Breast epithelium (tissue), 4 donors: Measurements from ENCODE around the gene POP7. TPM values are rescaled to one million over a fixed set of nuclear protein-coding genes. Genes with fewer than 3 reads are reported as not detected.

Experiments used
- DNase-seq, 2 donors: peaks; one replicate each; pipeline ENCODE4 v3.0.0-alpha.2; 2019; ENCODE audit warnings: low spot score in 2 of 2
- H3K27ac ChIP-seq, 2 donors: fragments of 200-600 bp; sonication (generic) in 1 of 2; one replicate each; pipeline ENCODE4 v1.5.1; 2016 to 2019; ENCODE audit warnings: mild to moderate bottlenecking in 1 of 2
- H3K27me3 ChIP-seq, 2 donors: fragments of 200-600 bp; sonication (generic) in 1 of 2; one replicate each; pipeline versions ENCODE4 v1.5.1 to v1.6.0; 2017 to 2019; ENCODE audit warnings: control low read depth in 1 of 2, mild to moderate bottlenecking in 1 of 2
- H3K36me3 ChIP-seq: fragments of 200-600 bp; one replicate; pipeline ENCODE4 v1.5.1; 2019
- H3K4me1 ChIP-seq, 2 donors: fragments of 200-600 bp; sonication (generic); one replicate each; pipeline ENCODE4 v1.5.1; 2016 to 2019; ENCODE audit warnings: control low read depth in 1 of 2
- H3K4me3 ChIP-seq, 3 donors: fragments of 200-600 bp; sonication (generic); 1 replicate in 2 of 3; 2 replicates in 1 of 3; pipeline ENCODE4 v1.5.1; 2016 to 2019; ENCODE audit warnings: mild to moderate bottlenecking in 3 of 3, moderate library complexity in 2 of 3
- H3K9me3 ChIP-seq, 2 donors: fragments of 200-600 bp; sonication (generic) in 1 of 2; one replicate each; pipeline ENCODE4 v1.5.1; 2016 to 2019; ENCODE audit warnings: control low read depth in 1 of 2
- CTCF ChIP-seq, 3 donors: fragments of 450-650 bp; IDR thresholded peaks; one replicate each; pipeline ENCODE4 v1.5.1; 2016 to 2017; ENCODE audit warnings: antibody characterized with exemption in 3 of 3, mild to moderate bottlenecking in 3 of 3, moderate library complexity in 3 of 3
- POLR2A ChIP-seq: fragments of 450-650 bp; IDR thresholded peaks from one replicate; pipeline ENCODE4 v1.6.1; 2016; ENCODE audit warnings: antibody characterized with exemption, mild to moderate bottlenecking, moderate library complexity
- POLR2AphosphoS5 ChIP-seq, 3 donors: sonication (generic); formaldehyde crosslinking; IDR thresholded peaks; one replicate each; pipeline ENCODE4 v1.6.1; 2017; ENCODE audit warnings: antibody characterized with exemption in 3 of 3
- intact Hi-C: fragments of 100-400 bp; cut with DNase I; formaldehyde crosslinking; loops from one replicate; pipeline ENCODE4 v1.15.1; 2023; ENCODE audit warnings: low total_unique reads
- total RNA-seq, 3 donors: library from RNA; depleted of rRNA; stranded (reverse); fragments of >200 nt; gene quantifications; one replicate each; pipeline ENCODE4 v1.1.0, GENCODE V29; 2016

The POP7 gene
- total RNA-seq, 3 donors from 2014 or later = 25.8 to 28.2 (median 27.4) TPM

- Histone ChIP-seq H3K4me3 (no peak overlapping the region), H3K36me3 (no peaks in the 10 kb centered on the region), H3K27ac (no peak overlapping the region), H3K9me3 (no peaks in the 10 kb centered on the region), H3K27me3 (no peaks in the 10 kb centered on the region), H3K4me1 (no peaks in the 10 kb centered on the region)
- TF ChIP-seq POLR2A (no peak), CTCF (IDR thresholded peaks at IDR 0.05) (no peak), POLR2AphosphoS5 (IDR thresholded peaks at IDR 0.05) (no peak)
- DNase-seq = no peak
- intact Hi-C loops = loop anchor here (10.0 kb wide), 1 partner anchor 65 kb away; the partner anchor contains the start of gene PCOLCE
These were observed 35.8 kb upstream of the POP7 start for GRCh38 chr7:100670074-100670473.

- intact Hi-C loops = loop anchor here (10.0 kb wide), 1 partner anchor 67 kb away; the partner anchor contains the start of gene PCOLCE
- Histone ChIP-seq H3K9me3 (no peaks in the 10 kb centered on the region), H3K4me3 (no peak overlapping the region), H3K4me1 (no peaks in the 10 kb centered on the region), H3K36me3 (no peaks in the 10 kb centered on the region), H3K27ac (no peak overlapping the region), H3K27me3 (no peaks in the 10 kb centered on the region)
- no peak for TF ChIP-seq CTCF (IDR thresholded peaks at IDR 0.05)
- no peak for DNase-seq
These were observed 34.3 kb upstream of the POP7 start for GRCh38 chr7:100671353-100672327.

- H3K27ac ChIP-seq = peak within 1 kb of the TSS; percentile 95 to 97
- H3K27me3 ChIP-seq = no peaks in the 10 kb centered on the region
- intact Hi-C loops = loop anchor here (10.0 kb wide), 1 partner anchor 69 kb away; the partner anchor contains the start of gene PCOLCE
- no peaks in the 10 kb centered on the region for H3K4me1 ChIP-seq
- H3K9me3 ChIP-seq = no peaks in the 10 kb centered on the region
- peak within 1 kb of the TSS; percentile 97 to 100 (median 98) for H3K4me3 ChIP-seq
- no peaks in the 10 kb centered on the region for H3K36me3 ChIP-seq
- peak in 1 of 3 donors; percentile 33 for TF ChIP-seq CTCF (IDR thresholded peaks at IDR 0.05)
- peak; percentile 41 for TF ChIP-seq POLR2A
- TF ChIP-seq POLR2AphosphoS5 (IDR thresholded peaks at IDR 0.05) = peak; percentile 95 to 99 (median 95)
- DNase-seq = peak; percentile 99
These were observed 32.5 kb upstream of the POP7 start, which contains the start of gene GNB2 for GRCh38 chr7:100673302-100673941. TSS of gene GNB2 (plus strand) at chr7:100673740. CDS start at chr7:100676266, 2,526 bp downstream.

- Histone ChIP-seq H3K36me3 (no peaks in the 10 kb centered on the region), H3K9me3 (no peaks in the 10 kb centered on the region), H3K27ac (peak overlapping the region; percentile 95 to 97), H3K4me1 (no peaks in the 10 kb centered on the region), H3K27me3 (no peaks in the 10 kb centered on the region), H3K4me3 (peak overlapping the region; percentile 97 to 100 (median 98))
- TF ChIP-seq CTCF (IDR thresholded peaks at IDR 0.05) = no peak
- TF ChIP-seq POLR2A = no peak
- no peak for TF ChIP-seq POLR2AphosphoS5 (IDR thresholded peaks at IDR 0.05)
- intact Hi-C loops = loop anchor here (10.0 kb wide), 1 partner anchor 69 kb away; the partner anchor contains the start of gene PCOLCE
- DNase-seq = no peak
These were observed 31.9 kb upstream of the POP7 start for GRCh38 chr7:100673942-100674410.
